Activated B cell treated with CpG ODN at 0.5 μM for 24 hours (primary cell): Measurements from ENCODE around the gene RTTN. TPM values are rescaled to one million over a fixed set of nuclear protein-coding genes. Genes with fewer than 3 reads are reported as not detected.

ENCODE experiments used
- ATAC-seq: fragments of 200-7000 bp; cut with Tn5 transposase; one replicate; pipeline ENCODE4 v1.10.0; 2021; ENCODE audit warnings: low read depth, mild to moderate bottlenecking, moderate library complexity
- CTCF ChIA-PET: fragments of 350-600 bp; sonication (Branson Sonifier 250); formaldehyde crosslinking; loops from one replicate; lab custom pipeline; 2021; ENCODE audit warnings: antibody characterized with exemption; lab: Charles Lee
- POLR2A ChIA-PET: fragments of 350-600 bp; sonication (Branson Sonifier 250); formaldehyde crosslinking; loops from one replicate; lab custom pipeline; 2021; ENCODE audit warnings: antibody characterized with exemption; lab: Charles Lee
- DNase-seq: peaks from one replicate; pipeline ENCODE4 v3.0.0; 2022
- H3K27ac Mint-ChIP-seq: one replicate; pipeline ENCODE4 v1.8.0; 2020; ENCODE audit warnings: mixed read lengths
- H3K27me3 Mint-ChIP-seq: one replicate; pipeline ENCODE4 v1.8.0; 2021; ENCODE audit warnings: mixed read lengths
- H3K36me3 Mint-ChIP-seq: one replicate; pipeline ENCODE4 v1.8.0; 2021; ENCODE audit warnings: low read depth, mixed read lengths
- H3K4me1 Mint-ChIP-seq: one replicate; pipeline ENCODE4 v1.8.0; 2021; ENCODE audit warnings: mixed read lengths
- H3K4me3 Mint-ChIP-seq: one replicate; pipeline ENCODE4 v1.8.0; 2020; ENCODE audit warnings: mild to moderate bottlenecking, mixed read lengths
- H3K9me3 Mint-ChIP-seq: one replicate; pipeline ENCODE4 v1.8.0; 2020; ENCODE audit warnings: mixed read lengths
- CTCF ChIP-seq: fragments of 200-600 bp; IDR thresholded peaks from one replicate; pipeline ENCODE4 v1.8.0; 2022; ENCODE audit warnings: antibody characterized with exemption, mild to moderate bottlenecking
- intact Hi-C: fragments of 100-400 bp; cut with micrococcal nuclease; formaldehyde crosslinking; loops from one replicate; pipeline ENCODE4 v1.15.1; 2024
- total RNA-seq: library from RNA; stranded (reverse); gene quantifications from 2 replicates; pipeline ENCODE4 v1.2.3, GENCODE V29; 2022

The RTTN gene
- total RNA-seq, 1 donor from 2014 or later, result 25.9 TPM

DNA sequence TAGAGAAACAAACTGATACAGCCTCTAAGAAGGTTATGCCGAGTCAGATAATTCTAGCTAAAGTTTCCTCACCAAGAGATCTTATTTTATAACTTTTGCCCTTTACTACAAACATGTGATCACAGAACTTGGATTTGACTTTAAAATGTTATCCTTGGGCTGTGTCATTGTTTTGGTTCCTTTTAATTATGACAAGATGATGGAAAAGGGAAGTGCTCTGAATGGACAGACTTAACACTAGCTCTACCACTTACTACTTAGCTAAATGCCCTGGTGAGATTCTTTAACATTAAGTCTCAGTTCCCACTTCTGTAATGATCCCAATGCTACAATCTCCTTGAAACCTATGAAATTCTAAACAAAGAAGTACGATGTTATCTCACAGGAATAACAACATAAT is 69.9 kb downstream of the RTTN start:
- DNase-seq (no peak), ATAC-seq (no peak)
- Mint-ChIP-seq H3K4me3 (no peak overlapping the region), H3K27ac (no peak overlapping the region), H3K9me3 (no peaks in the 10 kb centered on the region), H3K27me3 (no peaks in the 10 kb centered on the region), H3K4me1 (no peaks in the 10 kb centered on the region), H3K36me3 (peaks cover 52% of the 10 kb centered on the region)
- no peak for TF ChIP-seq CTCF
- CTCF ChIA-PET, result no interaction called here
- POLR2A ChIA-PET, result no interaction called here
- intact Hi-C loops, result no loop called here

DNA sequence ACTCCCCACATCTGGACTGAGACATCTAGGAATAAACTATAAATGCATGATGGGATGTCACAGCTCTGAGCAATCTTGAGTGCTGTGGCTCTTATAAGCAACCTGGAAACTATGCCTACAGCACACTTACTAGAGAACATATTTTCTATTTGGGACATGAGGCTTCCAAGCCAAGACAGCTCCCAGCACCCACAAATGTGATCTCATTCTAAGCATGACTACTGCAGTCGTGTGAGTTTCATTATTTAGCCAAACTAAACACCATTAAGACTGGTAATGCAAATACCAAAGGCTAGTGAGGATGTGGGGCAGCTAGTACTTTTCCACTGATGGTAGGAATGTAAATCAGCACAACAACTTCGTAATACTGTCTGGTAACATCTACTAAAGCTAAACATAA is 72.5 kb downstream of the RTTN start:
- no peak for DNase-seq
- Mint-ChIP-seq H3K36me3 (peaks cover 56% of the 10 kb centered on the region), H3K4me1 (no peaks in the 10 kb centered on the region), H3K27ac (no peak overlapping the region), H3K9me3 (peaks cover 2% of the 10 kb centered on the region), H3K27me3 (no peaks in the 10 kb centered on the region), H3K4me3 (no peak overlapping the region)
- no peak for ATAC-seq
- ChIA-PET POLR2A (no interaction called here), CTCF (no interaction called here)
- intact Hi-C loops, result no loop called here
- no peak for TF ChIP-seq CTCF

GRCh38 chr18:70128271-70128670 is 77.2 kb downstream of the RTTN start:
- no peak for TF ChIP-seq CTCF

DNA sequence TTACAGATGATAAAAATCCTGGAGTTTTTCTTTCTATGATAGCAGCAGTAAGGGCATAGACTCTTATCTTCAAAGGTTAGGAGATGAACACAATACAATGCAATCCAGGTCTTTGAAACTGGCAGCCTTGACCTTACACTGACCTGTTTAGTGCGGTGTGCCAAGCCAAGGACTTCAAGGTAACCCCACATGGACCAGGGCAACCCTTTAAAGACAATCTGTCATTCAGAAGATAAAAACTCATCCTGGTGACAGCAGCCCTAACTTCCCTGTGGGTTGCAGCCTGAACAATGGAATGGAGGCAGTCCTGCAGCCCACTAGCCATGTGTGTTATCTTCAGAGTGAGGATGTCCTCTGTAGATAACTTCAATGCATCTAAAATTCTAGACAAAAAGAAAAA is 78.1 kb downstream of the RTTN start:
- no peak for ATAC-seq
- TF ChIP-seq CTCF, result no peak
- DNase-seq, result no peak
- Mint-ChIP-seq H3K9me3 (peaks cover 2% of the 10 kb centered on the region), H3K4me3 (no peak overlapping the region), H3K4me1 (no peaks in the 10 kb centered on the region), H3K27me3 (no peaks in the 10 kb centered on the region), H3K27ac (no peak overlapping the region), H3K36me3 (peaks cover 48% of the 10 kb centered on the region)
- ChIA-PET POLR2A (no interaction called here), CTCF (no interaction called here)
- intact Hi-C loops, result no loop called here

More at GRCh38 chr18:70128271-70128670, 77.2 kb downstream of the RTTN start:
- ATAC-seq (no peak), DNase-seq (no peak)
- no peaks in the 10 kb centered on the region for H3K27me3 Mint-ChIP-seq
- ChIA-PET CTCF (no interaction called here), POLR2A (no interaction called here)
- H3K36me3 Mint-ChIP-seq, result peaks cover 55% of the 10 kb centered on the region
- peaks cover 2% of the 10 kb centered on the region for H3K9me3 Mint-ChIP-seq
- no peak overlapping the region for H3K4me3 Mint-ChIP-seq
- H3K27ac Mint-ChIP-seq, result no peak overlapping the region
- intact Hi-C loops, result no loop called here
- no peaks in the 10 kb centered on the region for H3K4me1 Mint-ChIP-seq

DNA sequence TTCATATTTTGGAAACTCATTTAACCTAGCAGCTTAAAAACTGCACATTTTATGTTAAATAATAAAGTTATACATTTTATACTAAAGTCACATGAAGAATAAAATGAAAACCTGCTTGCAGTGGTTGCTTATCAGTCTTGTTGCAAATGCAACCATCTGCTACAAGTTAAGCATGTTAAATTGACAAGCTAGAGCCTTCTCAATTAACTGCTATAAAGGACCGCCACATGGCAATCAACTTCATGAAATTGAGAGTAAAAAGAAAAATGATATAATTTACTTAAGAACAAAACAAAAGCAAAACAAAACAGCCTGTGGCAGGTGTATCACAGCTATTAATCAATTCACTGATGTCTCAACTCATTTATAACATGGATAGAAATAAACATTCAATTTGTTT is 78.7 kb downstream of the RTTN start:
- H3K27ac Mint-ChIP-seq, result no peak overlapping the region
- intact Hi-C loops, result no loop called here
- no peak for ATAC-seq
- H3K9me3 Mint-ChIP-seq, result peaks cover 2% of the 10 kb centered on the region
- H3K27me3 Mint-ChIP-seq, result no peaks in the 10 kb centered on the region
- H3K36me3 Mint-ChIP-seq, result peaks cover 46% of the 10 kb centered on the region
- no peaks in the 10 kb centered on the region for H3K4me1 Mint-ChIP-seq
- no peak for TF ChIP-seq CTCF
- DNase-seq, result no peak
- ChIA-PET CTCF (no interaction called here), POLR2A (no interaction called here)
- no peak overlapping the region for H3K4me3 Mint-ChIP-seq
